NCI-H748 (cell line): ENCODE data around the gene LINC00632.

Source experiments
- DNase-seq: peaks from one replicate; lab custom pipeline; 2025; ENCODE audit not compliant: unreplicated experiment; lab: John Stamatoyannopoulos, UW

Gene LINC00632

GRCh38 chrX:140764401-140764919 is 54.9 kb downstream of the LINC00632 start:
- peak; percentile 66 for DNase-seq

- DNase-seq = peak; percentile 53
These were observed 55.7 kb downstream of the LINC00632 start for GRCh38 chrX:140765043-140765784.

GRCh38 chrX:140766024-140766611 is 56.6 kb downstream of the LINC00632 start:
- DNase-seq = peak; percentile 54

GRCh38 chrX:140767646-140768045 is 58.1 kb downstream of the LINC00632 start:
- DNase-seq = no peak

- DNase-seq = no peak
These were observed 65.7 kb downstream of the LINC00632 start for GRCh38 chrX:140775211-140775610.

- DNase-seq = no peak
These were observed 66.8 kb downstream of the LINC00632 start for GRCh38 chrX:140776320-140776719.

- DNase-seq = no peak
These were observed 85.1 kb downstream of the LINC00632 start for GRCh38 chrX:140794642-140795041.

- no peak for DNase-seq
These were observed 89.7 kb downstream of the LINC00632 start for GRCh38 chrX:140799216-140799615.

GRCh38 chrX:140804292-140804691 is 94.7 kb downstream of the LINC00632 start:
- no peak for DNase-seq

GRCh38 chrX:140815868-140816267 is 106.3 kb downstream of the LINC00632 start:
- no peak for DNase-seq

- peak; percentile 66 for DNase-seq
These were observed 108.4 kb downstream of the LINC00632 start for GRCh38 chrX:140817943-140818342.

- DNase-seq = peak; percentile 96
These were observed 111.7 kb downstream of the LINC00632 start for GRCh38 chrX:140821280-140821679.

GRCh38 chrX:140822184-140822583 is 112.6 kb downstream of the LINC00632 start:
- DNase-seq = no peak

GRCh38 chrX:140822861-140823260 is 113.3 kb downstream of the LINC00632 start:
- DNase-seq = no peak

GRCh38 chrX:140836874-140837273 is 127.3 kb downstream of the LINC00632 start:
- DNase-seq = no peak
